Right cardiac atrium (tissue), 5 donors: ENCODE measurements around the gene FCHSD1. TPM values are rescaled to one million over a fixed set of nuclear protein-coding genes. Genes with fewer than 3 reads are reported as not detected.

Experiments used
- ATAC-seq, 2 donors: fragments of 200-7000 bp; cut with Tn5 transposase; one replicate each; pipeline versions ENCODE4 v1.8.0 to v1.9.1; 2020; ENCODE audit warnings: moderate library complexity in 2 of 2, mild to moderate bottlenecking in 1 of 2
- DNase-seq, 3 donors: peaks; one replicate each; pipeline ENCODE4 v3.0.0-alpha.2; 2020
- H3K27ac ChIP-seq: one replicate; pipeline ENCODE4 v1.5.1; 2013; ENCODE audit warnings: mild to moderate bottlenecking, low read length, control low read depth, moderate library complexity
- H3K27me3 ChIP-seq: one replicate; pipeline ENCODE4 v1.6.1; 2013; ENCODE audit not compliant: control insufficient read depth, insufficient read depth
- H3K4me1 ChIP-seq: one replicate; pipeline ENCODE4 v1.6.1; 2013; ENCODE audit warnings: low read length; ENCODE audit not compliant: control insufficient read depth, insufficient read depth
- H3K4me3 ChIP-seq: one replicate; pipeline ENCODE4 v1.5.1; 2013; ENCODE audit warnings: low read length, control low read depth
- H3K9me3 ChIP-seq: one replicate; pipeline ENCODE4 v1.6.1; 2013; ENCODE audit warnings: low read length; ENCODE audit not compliant: control insufficient read depth
- WGBS: extraction: QIAGEN DNeasy Blood & Tissue Kit; methylation state at CpG from one replicate; pipeline ENCODE4 v1.1.7; 2013; 5-methylcytosine and 5-hydroxymethylcytosine counted together
- intact Hi-C, 4 donors: fragments of 100-400 bp; cut with DNase I; formaldehyde crosslinking; loops; one replicate each; pipeline versions ENCODE4 v1.11.0 to v1.14.0; 2022 to 2023
- polyA plus RNA-seq: library from polyadenylated mRNA; stranded (reverse); fragments of 200-250 nt; gene quantifications from one replicate; pipeline ENCODE4 v1.2.3, GENCODE V29; 2013
- total RNA-seq, 4 donors: library from RNA; stranded (reverse); fragmentation: NEBNext Ultra II Directional; extraction: Animal tissue kit (Norgen Biotek cat#: 25700); gene quantifications; one replicate each; pipeline ENCODE4 v1.2.1, GENCODE V29; 2021
- donor health status: healthy with polysubstance abuse.
- donor health status: DM: no; HTN: yes; CAD: no.
- donor health status: DM: no; HTN: no; CAD: no.
- donor health status: DM: no; HTN: yes; CAD: no; lungs with severe emphysema.
- donor health status: DM: yes; HTN: yes; CAD: no.

The FCHSD1 gene
- total and polyA plus RNA-seq, 5 donors, result 3.8 to 6.7 (median 4.3) TPM

DNA sequence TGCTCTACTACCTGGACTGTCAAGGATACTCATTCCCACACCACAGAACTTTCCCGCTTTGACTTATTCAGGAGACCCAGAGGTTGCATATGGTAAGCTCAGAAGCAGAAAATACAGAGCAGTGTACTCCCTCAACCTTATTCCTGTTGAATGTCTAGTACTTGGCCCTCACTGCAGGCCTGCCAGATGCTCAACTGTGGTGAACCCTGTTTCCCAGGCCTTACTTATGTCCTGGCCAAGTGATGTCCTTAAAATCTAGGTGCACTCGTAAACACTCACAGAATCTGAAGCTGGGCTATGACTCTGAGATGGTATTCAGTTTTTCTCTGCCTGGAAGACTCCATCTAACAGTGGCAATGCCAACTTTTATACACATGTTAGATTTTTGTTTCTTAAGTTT, 53.4 kb downstream of the FCHSD1 start:
- no peaks in the 10 kb centered on the region for H3K9me3 ChIP-seq
- no peaks in the 10 kb centered on the region for H3K4me1 ChIP-seq
- no peak overlapping the region for H3K4me3 ChIP-seq
- H3K27ac ChIP-seq, result peak overlapping the region; percentile 17
- 97% methylated on average over 2 of the region's 2 CpGs for WGBS
- DNase-seq (no peak), ATAC-seq (no peak)
- no peaks in the 10 kb centered on the region for H3K27me3 ChIP-seq
- intact Hi-C loops, result no loop called here

DNA sequence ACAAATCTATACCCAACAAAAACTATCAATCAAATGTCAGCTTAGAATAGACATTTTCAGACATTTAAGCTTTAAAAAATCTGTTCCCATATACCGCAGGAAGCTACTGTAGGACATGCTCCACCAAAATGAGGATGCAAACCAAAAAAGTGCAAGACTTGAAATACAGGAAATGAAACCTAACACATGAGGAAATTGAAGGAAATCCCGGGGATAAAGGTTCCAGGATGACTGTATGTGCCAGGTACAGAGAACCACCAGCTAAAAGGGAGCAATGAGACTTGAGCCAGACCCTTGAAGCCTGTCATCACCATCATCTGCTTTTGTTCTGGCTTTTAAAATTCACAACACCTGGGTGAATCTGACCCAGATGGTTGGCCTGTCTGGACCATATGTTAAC, 53.8 kb downstream of the FCHSD1 start:
- no peaks in the 10 kb centered on the region for H3K4me1 ChIP-seq
- ATAC-seq, result no peak

DNA sequence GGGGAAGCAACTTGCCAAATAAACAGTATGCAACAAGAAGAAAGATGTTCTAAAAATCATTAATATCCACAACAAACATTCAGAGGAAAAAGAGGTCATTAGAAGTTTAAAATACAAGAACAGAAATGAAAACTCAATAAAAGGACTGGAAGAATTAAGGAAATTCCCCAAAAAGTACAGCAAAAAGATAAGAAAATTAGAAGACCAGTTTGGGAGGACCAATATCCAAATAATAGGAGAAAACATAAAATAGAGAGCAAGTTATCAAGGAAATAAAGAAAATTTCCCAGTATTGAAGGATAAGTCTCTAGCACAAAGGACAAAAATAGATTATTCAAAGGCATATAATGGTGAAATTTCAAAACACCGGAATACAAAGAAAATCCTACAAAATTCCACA, 54.4 kb downstream of the FCHSD1 start:
- ATAC-seq (no peak), DNase-seq (no peak)
- WGBS, result 100% methylated on average over 1 of the region's 1 CpG
- no peak overlapping the region for H3K27ac ChIP-seq
- no peak overlapping the region for H3K4me3 ChIP-seq
- H3K9me3 ChIP-seq, result no peaks in the 10 kb centered on the region
- intact Hi-C loops, result no loop called here
- no peaks in the 10 kb centered on the region for H3K4me1 ChIP-seq
- no peaks in the 10 kb centered on the region for H3K27me3 ChIP-seq

More for the DNA sequence above, 53.8 kb downstream of the FCHSD1 start:
- no peaks in the 10 kb centered on the region for H3K27me3 ChIP-seq
- H3K27ac ChIP-seq, result peak overlapping the region; percentile 17
- 60% methylated on average over 2 of the region's 2 CpGs for WGBS
- DNase-seq, result no peak
- intact Hi-C loops, result no loop called here
- H3K4me3 ChIP-seq, result no peak overlapping the region
- no peaks in the 10 kb centered on the region for H3K9me3 ChIP-seq

DNA sequence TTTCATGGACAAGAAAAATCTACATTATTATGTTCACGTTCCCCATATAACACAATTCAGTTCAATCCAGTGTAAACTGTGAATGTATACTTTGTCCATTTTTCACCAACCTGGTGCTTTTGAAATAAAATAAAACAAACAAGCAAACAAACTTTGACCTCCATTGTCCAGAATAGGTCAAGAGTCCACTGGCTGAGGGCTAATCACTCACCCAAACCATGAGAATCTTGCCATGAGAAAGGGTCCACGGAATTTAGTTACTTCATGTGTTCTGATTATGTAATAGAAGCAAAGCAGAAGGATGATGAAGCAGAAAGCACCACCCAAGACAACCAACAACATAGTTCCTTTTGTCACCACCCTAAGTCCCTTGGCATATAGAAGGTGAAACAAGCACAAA, 61.1 kb downstream of the FCHSD1 start:
- no peaks in the 10 kb centered on the region for H3K27me3 ChIP-seq
- WGBS, result 74% methylated on average over 2 of the region's 2 CpGs
- no peaks in the 10 kb centered on the region for H3K4me1 ChIP-seq
- no peak for DNase-seq
- intact Hi-C loops, result no loop called here
- H3K27ac ChIP-seq, result no peak overlapping the region
- no peaks in the 10 kb centered on the region for H3K9me3 ChIP-seq
- no peak overlapping the region for H3K4me3 ChIP-seq
- ATAC-seq, result peak in 1 of 2 donors; percentile 24

Other genes with a start within 250 kb of the FCHSD1 start
- gene PCDHGA9, start 248.6 kb downstream of the FCHSD1 start, total RNA-seq, result 1 to 10 TPM; 3.7 to 5.4 (median 3.7) TPM
- gene PCDHGA9, start 248.6 kb downstream of the FCHSD1 start, polyA plus RNA-seq, result 1.6 TPM
- gene PCDHGB6, start 243.4 kb downstream of the FCHSD1 start, total RNA-seq, result 1 to 10 TPM; 5.9 to 6.6 (median 6.3) TPM
- gene PCDHGB6, start 243.4 kb downstream of the FCHSD1 start, polyA plus RNA-seq, result 3.1 TPM
- 1 to 10 TPM; 3.9 to 5.3 (median 4.5) TPM for gene PCDHGA10, start 238.4 kb downstream of the FCHSD1 start, total RNA-seq
- 1.6 TPM for gene PCDHGA10, start 238.4 kb downstream of the FCHSD1 start, polyA plus RNA-seq
- 10 to 100 TPM in 3 of 4 donors, 1 to 10 TPM in 1; 9.7 to 10.6 (median 10.5) TPM for gene PCDHGB7, start 233.7 kb downstream of the FCHSD1 start, total RNA-seq
- 3.5 TPM for gene PCDHGB7, start 233.7 kb downstream of the FCHSD1 start, polyA plus RNA-seq
- 1 to 10 TPM; 3.1 to 4.2 (median 3.6) TPM for gene PCDHGA11, start 230.4 kb downstream of the FCHSD1 start, total RNA-seq
- 2.2 TPM for gene PCDHGA11, start 230.4 kb downstream of the FCHSD1 start, polyA plus RNA-seq
- gene PCDHGA12, start 220.9 kb downstream of the FCHSD1 start, total RNA-seq, result 1 to 10 TPM; 4.8 to 7.1 (median 5.6) TPM
- gene PCDHGA12, start 220.9 kb downstream of the FCHSD1 start, polyA plus RNA-seq, result 2.7 TPM
- gene PCDHGC3, start 175.5 kb downstream of the FCHSD1 start, total RNA-seq, result 10 to 100 TPM; 19.6 to 42.5 (median 33.5) TPM
- 35.5 TPM for gene PCDHGC3, start 175.5 kb downstream of the FCHSD1 start, polyA plus RNA-seq
- gene PCDHGC4, start 166.4 kb downstream of the FCHSD1 start, total RNA-seq, result 1 to 10 TPM; 1.4 to 2.3 (median 1.8) TPM
- 1.3 TPM for gene PCDHGC4, start 166.4 kb downstream of the FCHSD1 start, polyA plus RNA-seq
- 1 to 10 TPM; 1.4 to 2.3 (median 1.9) TPM for gene PCDHGC5, start 162.3 kb downstream of the FCHSD1 start, total RNA-seq
- gene PCDHGC5, start 162.3 kb downstream of the FCHSD1 start, polyA plus RNA-seq, result 1.4 TPM
- gene DIAPH1, start 32.4 kb downstream of the FCHSD1 start, total RNA-seq, result 10 to 100 TPM; 15.8 to 53.0 (median 19.2) TPM
- gene DIAPH1, start 32.4 kb downstream of the FCHSD1 start, polyA plus RNA-seq, result 11.8 TPM
- 10 to 100 TPM; 25.4 to 35.0 (median 28.0) TPM for gene HDAC3, start 14.6 kb downstream of the FCHSD1 start, total RNA-seq
- 28.8 TPM for gene HDAC3, start 14.6 kb downstream of the FCHSD1 start, polyA plus RNA-seq
- gene RELL2, start 14.4 kb downstream of the FCHSD1 start, total RNA-seq, result 1 to 10 TPM; 1.2 to 2.0 (median 1.3) TPM
- 1.5 TPM for gene RELL2, start 14.4 kb downstream of the FCHSD1 start, polyA plus RNA-seq
- gene ARAP3, start 30.8 kb upstream of the FCHSD1 start, total RNA-seq, result 10 to 100 TPM; 13.6 to 18.8 (median 17.4) TPM
- gene ARAP3, start 30.8 kb upstream of the FCHSD1 start, polyA plus RNA-seq, result 12.4 TPM
- gene PCDH1, start 227.0 kb upstream of the FCHSD1 start, total RNA-seq, result 10 to 100 TPM in 2 of 4 donors, 1 to 10 TPM in 2; 7.2 to 21.3 (median 12.2) TPM
- gene PCDH1, start 227.0 kb upstream of the FCHSD1 start, polyA plus RNA-seq, result 9.2 TPM